Stimulated activated CD4-positive, alpha-beta T cell treated with anti-CD3 and anti-CD28 coated beads, TNF-alpha, amount 100 ng/mL, for 48 hours (primary cell): ENCODE results near the gene TMEM30A.

Experiments
- DNase-seq, 3 donors: peaks; one replicate each; pipeline ENCODE4 v3.0.0-alpha.2; 2020; ENCODE audit warnings: low read depth in 3 of 3

Gene TMEM30A

DNA sequence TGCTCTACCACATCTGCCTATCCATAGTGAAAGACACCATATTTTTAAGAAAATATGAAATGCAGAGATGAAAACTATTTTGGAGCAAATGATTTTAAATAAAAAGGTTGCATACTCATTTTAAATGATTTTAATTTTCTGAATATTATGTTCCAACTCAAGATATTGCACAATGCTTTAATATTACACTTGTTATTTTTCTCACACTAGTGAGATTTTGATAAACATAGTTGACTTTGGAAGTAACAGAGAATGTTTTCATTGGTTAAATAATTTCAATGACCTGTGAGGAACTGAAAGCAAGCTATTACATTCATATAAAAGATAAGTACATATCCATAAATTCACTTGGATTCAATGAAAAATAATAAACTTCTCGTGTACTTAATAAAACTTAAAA lies 7.2 kb upstream of the TMEM30A start:
- DNase-seq, result no peak

- DNase-seq, result no peak
These were observed 6.7 kb upstream of the TMEM30A start for GRCh38 chr6:75291331-75291730.

DNA sequence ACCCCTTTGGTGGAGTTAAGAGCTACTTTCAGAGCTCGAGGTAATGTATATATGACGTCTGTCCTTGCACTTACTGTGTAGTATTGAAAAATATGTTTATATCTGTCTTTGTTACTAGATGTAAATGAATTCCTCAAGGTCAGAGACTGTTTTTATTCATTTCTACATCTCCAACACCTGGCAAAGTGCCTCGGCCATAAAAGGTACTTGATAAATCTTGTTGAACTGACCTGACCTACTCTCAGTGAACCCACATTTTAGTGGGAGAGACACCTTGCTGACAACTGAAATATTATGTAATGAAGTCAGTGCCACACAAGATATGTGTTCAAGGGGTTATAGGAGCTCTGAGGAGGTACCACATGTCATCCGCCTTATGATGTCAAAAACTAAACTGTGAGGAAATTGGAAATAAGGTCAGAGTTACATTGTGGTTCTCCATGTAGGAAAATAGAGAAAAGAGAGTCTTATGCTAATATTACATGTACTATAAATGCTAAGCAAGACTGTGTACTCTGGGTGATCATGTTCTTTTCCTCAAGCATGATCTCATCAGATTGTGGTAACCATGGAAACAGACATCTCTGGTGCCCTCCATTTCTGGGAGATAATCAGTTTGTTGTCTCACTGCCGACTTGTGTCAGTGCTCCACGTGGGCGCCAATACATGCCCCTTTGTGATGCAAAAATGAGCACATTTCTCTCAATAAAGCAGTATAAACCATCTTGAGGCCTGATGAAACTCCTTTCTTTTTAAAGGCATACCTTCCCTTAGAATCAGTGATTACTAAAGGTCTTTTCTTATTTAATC lies 5.7 kb upstream of the TMEM30A start:
- DNase-seq, result no peak

DNA sequence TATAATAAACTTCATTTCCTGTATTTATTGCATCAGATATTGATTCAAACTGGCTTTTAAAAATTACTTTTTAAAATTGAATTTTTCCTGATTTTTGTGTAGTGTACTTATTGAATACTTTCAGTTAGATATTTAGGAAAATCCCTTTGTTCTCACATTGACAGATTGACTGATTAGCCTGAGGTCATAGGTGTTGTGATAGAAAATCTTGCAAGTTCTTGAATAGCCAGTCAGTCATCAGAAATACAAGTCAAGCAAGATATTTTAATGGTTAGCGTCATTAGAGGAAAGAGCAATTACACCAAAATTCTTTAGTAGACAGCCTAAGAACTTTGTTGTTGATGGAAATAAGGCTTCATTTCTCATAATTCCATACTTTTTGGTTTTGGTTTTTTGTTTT lies 3.4 kb upstream of the TMEM30A start:
- DNase-seq, result no peak

DNA sequence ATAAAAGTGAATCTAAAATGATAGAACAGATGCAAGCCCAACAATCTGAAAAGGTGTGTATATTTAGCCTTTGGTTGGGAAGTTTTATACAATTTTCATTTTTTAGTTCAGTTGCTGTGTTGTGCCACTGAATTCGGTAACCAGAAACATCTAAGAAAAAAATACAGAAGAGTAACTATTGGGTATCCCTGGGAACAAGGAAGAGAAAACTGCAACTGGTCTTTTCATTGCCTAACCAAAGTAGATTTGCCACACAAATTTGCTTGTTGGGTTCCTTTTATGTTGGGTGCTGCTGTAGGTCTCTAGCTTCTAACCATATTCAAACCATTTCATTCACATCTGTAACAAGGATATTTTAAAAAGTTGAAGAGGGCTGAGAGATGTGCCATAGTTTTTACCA lies 2.8 kb upstream of the TMEM30A start:
- DNase-seq, result no peak

DNA sequence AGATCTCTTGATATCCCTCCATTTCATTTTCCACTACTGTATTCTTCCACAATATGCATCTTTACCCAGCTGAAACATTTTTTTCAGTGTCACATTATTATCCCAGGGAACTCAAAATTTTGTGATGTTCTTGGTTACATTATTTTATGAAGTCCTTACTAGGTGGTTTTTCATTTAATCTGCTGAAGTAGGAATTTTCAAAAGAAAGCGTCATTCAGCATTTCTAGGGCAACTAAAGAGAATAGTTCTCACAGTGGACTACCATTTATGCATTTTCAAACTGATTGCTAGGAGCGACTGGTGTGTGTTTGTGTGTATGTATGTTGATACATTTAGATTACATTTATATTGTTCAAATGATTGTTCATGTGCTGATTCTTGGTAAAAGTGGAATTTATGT lies 2.4 kb upstream of the TMEM30A start:
- DNase-seq, result no peak

DNA sequence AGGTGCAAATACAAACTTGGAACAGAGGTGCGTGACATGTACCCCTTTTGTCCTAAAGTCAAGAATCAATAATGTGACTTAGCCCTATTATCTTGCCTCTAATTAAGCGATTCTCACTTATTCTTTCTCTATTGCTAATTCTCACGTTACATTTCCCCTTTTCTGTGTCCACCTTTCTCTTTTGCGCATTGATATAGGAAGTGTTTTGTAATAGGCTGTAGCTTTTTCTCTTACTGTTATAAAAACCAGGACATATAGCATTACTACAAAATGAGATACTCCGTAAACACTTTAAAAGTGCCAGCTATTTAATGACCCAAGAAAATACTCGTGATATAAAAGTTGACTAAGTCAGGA lies 669 bp upstream of the TMEM30A start:
- no peak for DNase-seq

- no peak for DNase-seq
These were observed 523 bp downstream of the TMEM30A start for GRCh38 chr6:75283907-75284631.

DNA sequence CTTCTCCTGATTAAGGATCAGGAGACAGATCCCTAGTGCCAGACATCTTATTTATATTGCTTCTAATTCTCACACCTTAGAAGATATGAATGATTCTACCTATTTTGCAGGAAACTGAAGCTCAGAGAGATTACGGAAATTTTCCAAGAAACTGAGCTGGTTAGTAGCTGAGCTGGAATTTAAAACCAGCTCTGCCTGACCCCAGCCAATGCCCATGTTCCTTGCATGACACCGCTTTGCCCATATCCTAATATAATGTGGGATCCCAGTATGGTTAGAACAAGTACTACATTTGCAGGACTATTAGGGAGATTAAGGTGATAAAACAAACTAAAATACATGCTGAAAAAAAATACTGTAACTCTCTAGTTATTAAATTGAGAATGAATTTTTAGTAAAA lies 1.9 kb downstream of the TMEM30A start:
- DNase-seq, result no peak

- DNase-seq, result no peak
These were observed 2.9 kb downstream of the TMEM30A start for GRCh38 chr6:75281653-75282052.

- no peak for DNase-seq
These were observed 4.3 kb downstream of the TMEM30A start for GRCh38 chr6:75280131-75280855.

DNA sequence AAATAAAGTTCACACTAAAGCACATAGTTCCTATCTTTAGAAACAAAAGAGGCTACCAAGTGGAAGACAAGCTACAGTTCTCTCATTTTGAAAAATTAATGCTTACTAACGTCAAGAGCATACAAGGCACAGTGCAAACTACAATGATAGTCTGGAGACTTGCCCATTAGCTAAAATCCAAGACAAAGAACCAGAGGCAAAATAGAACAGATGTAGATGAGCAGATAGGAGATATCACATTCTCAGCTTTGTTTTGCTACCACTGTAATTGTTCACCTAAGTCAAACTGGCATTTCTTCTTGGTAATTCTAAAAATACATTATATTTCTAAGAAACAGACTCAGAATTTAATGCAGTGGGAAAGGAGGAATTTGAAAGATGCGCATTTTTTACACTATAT lies 5.2 kb downstream of the TMEM30A start:
- no peak for DNase-seq

- no peak for DNase-seq
These were observed 6.0 kb downstream of the TMEM30A start for GRCh38 chr6:75278474-75279077.

- DNase-seq, result no peak
These were observed 9.5 kb downstream of the TMEM30A start for GRCh38 chr6:75275067-75275466.

- no peak for DNase-seq
These were observed 11.6 kb downstream of the TMEM30A start for GRCh38 chr6:75273009-75273408.

DNA sequence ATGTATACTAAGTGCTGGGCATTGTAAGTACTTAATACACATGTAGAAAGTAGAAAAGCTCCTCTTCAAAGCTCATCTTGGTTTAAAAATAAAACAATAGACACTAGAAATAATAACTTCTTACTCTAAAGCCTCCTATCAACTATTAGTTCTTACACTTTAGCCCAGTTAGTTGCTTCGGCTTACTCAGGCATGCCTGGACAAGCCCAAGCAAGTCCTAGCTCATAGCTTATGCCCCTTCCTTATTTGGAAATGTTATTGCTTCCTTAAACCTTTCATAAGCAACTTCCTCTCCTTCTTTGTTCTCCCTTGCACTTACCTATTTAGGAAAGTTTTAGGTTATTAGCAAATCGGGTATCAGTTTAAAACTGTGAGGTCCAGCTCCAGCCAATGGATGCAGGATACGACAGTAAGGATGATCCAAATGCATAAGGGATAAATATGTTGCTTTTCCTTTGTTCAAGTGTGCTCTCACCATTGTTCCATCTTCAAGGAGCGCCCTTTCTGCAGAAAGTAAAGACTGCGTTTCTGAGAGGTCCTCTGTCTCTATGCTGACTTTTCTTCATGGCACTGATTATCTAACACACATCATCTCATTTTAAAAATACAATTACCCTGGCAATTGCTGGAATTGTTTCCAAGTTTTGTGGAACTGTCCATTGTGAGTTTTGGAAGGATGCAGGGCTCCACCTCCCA lies 12.3 kb downstream of the TMEM30A start:
- no peak for DNase-seq

DNA sequence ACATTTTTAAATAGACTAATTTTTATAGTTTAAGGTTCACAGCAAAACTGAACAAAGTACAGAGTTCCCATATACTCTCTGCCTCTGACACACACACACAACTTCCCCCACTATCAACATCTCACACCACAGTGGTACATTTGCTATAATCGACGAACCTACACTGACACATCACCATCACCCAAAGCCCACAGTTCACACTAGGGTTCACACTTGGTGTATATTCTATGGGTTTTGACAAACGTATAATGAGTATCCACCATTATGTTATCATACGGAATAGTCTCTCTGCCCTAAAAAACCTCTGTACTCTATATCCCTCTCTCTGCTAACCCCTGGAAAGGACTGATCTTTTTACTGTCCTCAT lies 15.6 kb downstream of the TMEM30A start:
- no peak for DNase-seq

- no peak for DNase-seq
These were observed 16.2 kb downstream of the TMEM30A start for GRCh38 chr6:75268121-75268987.

DNA sequence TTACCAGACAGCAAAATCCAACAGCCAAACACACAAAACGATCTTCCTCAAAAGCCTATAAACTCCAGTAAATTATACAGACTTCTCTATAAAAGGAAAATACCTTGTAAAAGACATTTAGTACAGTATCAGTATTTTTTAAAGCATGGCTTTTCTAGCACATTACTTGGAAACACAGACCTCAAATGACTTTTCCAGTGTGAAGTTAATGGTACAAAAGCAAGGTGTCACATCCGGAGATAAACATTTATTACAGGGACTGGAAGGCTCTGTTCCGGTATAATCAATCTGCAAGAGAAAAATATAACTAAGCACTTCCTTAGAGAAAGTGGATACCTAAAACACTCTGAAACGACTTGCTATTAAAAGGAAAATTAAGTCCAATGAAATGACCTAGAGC lies 17.1 kb downstream of the TMEM30A start:
- no peak for DNase-seq

DNA sequence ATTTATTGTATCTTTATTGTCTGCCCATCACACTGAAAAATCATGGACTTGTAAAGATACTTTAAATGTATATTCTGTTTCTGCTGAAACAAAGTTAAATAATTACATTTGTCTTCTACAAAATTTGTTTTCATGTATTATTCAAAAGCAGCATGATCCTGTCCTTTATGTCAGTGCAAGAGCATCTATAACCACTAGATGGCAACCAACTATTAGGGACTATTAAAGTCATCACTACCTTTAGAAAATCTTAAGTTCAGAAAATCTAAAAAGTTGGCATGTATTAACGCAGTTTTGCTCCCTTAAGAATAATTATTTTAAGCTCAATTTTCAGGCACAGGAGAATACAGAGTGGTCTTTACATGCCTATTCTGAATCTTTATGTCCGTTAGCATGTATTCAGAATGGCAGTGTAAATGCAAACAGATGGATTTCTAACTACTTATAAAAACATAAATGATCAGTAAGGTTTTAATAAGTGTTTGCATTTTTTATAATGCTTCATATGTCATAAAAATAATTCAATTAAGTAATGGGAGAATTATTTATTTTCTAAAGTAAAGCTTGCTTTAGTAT lies 17.8 kb downstream of the TMEM30A start:
- DNase-seq, result no peak

DNA sequence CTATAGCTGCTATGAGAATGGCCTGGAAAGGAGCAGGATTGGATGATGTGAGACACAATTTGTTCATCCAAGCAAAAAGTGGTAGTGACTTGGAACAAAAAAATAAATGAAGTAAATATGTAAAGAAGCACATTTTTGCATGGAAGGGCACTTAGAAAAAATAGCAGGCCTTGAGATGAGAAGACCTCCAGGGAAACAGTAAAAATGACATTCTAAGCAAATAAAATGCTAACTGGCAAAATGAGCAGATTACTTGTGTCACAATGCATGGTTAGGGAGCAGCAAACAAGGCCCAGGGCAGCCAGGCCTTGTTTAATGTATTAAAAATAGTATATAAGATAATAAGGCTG lies 21.2 kb downstream of the TMEM30A start:
- DNase-seq, result no peak
